SK-N-SH (cell line): ENCODE results near the gene ELOVL1. TPM values are rescaled to one million over a fixed set of nuclear protein-coding genes. Genes with fewer than 3 reads are reported as not detected.
A peak's percentile ranks its signal among the peaks of the same experiment; 100 is the strongest.

ENCODE experiments used
- CTCF ChIA-PET: fragments of 300-600, 350-600 bp; formaldehyde crosslinking; extraction: SDS; loops from one replicate; lab custom pipeline; 2021; lab: Yijun Ruan, JAX
- POLR2A ChIA-PET: fragments of 350-600 bp; sonication (Branson Sonifier 250); formaldehyde crosslinking; extraction: SDS; loops from one replicate; lab custom pipeline; 2020; ENCODE audit warnings: antibody characterized with exemption, inconsistent platforms; lab: Yijun Ruan, JAX
- DNase-seq: peaks from one replicate; pipeline ENCODE4 v3.0.0; 2012
- H2AFZ ChIP-seq: fragments of 200-600 bp; sonication (generic); 2 replicates; pipeline ENCODE4 v1.8.1; 2016; ENCODE audit warnings: antibody characterized with exemption, mild to moderate bottlenecking, low read depth
- H3F3A ChIP-seq: fragments of 200-600 bp; sonication (generic); replicated peaks from 2 replicates; pipeline ENCODE3; 2016; ENCODE audit warnings: antibody characterized with exemption, mild to moderate bottlenecking; ENCODE audit not compliant: insufficient read depth
- H3K27ac ChIP-seq, 2 experiments: fragments of 200-500 bp in 1 of 2; fragments of 200-600 bp in 1 of 2; sonication (Bioruptor generic) in 1 of 2; sonication (generic), shearing (Covaris generic) in 1 of 2; 2 replicates each; pipeline versions ENCODE4 v1.5.1 to v1.6.1; 2014 to 2016; ENCODE audit warnings: low read depth in 2 of 2, inconsistent platforms in 1 of 2, low read length in 1 of 2, mild to moderate bottlenecking in 1 of 2, mixed read lengths in 1 of 2
- H3K27me3 ChIP-seq: fragments of 200-600 bp; sonication (generic), shearing (Covaris generic); 2 replicates; pipeline ENCODE4 v1.6.1; 2016; ENCODE audit warnings: mixed run types; ENCODE audit not compliant: insufficient read depth
- H3K36me3 ChIP-seq, 2 experiments: fragments of 200-500 bp in 1 of 2; fragments of 200-600 bp in 1 of 2; sonication (Bioruptor generic) in 1 of 2; sonication (generic) in 1 of 2; replicated peaks in 1 of 2; 2 replicates each; pipeline versions ENCODE3 to v1.5.1; 2014 to 2016; ENCODE audit warnings: low read length in 1 of 2, mild to moderate bottlenecking in 1 of 2; ENCODE audit not compliant: insufficient read depth in 2 of 2, control insufficient read depth in 1 of 2
- H3K4me1 ChIP-seq, 2 experiments: fragments of 200-500 bp in 1 of 2; fragments of 200-600 bp in 1 of 2; sonication (Bioruptor generic) in 1 of 2; sonication (generic), shearing (Covaris generic) in 1 of 2; 2 replicates each; pipeline versions ENCODE4 v1.5.1 to v1.6.1; 2014 to 2016; ENCODE audit warnings: low read depth in 1 of 2, low read length in 1 of 2, mixed run types in 1 of 2; ENCODE audit not compliant: insufficient read depth in 2 of 2, control insufficient read depth in 1 of 2
- H3K4me2 ChIP-seq: fragments of 200-600 bp; sonication (generic), shearing (Covaris generic); 2 replicates; pipeline ENCODE4 v1.6.1; 2017; ENCODE audit warnings: mixed run types
- H3K4me3 ChIP-seq, 2 experiments: fragments of 200-500 bp in 1 of 2; fragments of 200-600 bp in 1 of 2; sonication (Bioruptor generic) in 1 of 2; sonication (generic), shearing (Covaris generic) in 1 of 2; 2 replicates each; pipeline versions ENCODE4 v1.5.1 to v1.8.1; 2014 to 2016; ENCODE audit warnings: low read depth in 2 of 2, inconsistent platforms in 1 of 2, low read length in 1 of 2, mild to moderate bottlenecking in 1 of 2, mixed read lengths in 1 of 2, moderate library complexity in 1 of 2
- H3K79me2 ChIP-seq: fragments of 200-600 bp; sonication (generic); 2 replicates; pipeline ENCODE4 v1.8.1; 2017; ENCODE audit warnings: mild to moderate bottlenecking; ENCODE audit not compliant: insufficient read depth
- H3K9ac ChIP-seq: fragments of 200-600 bp; sonication (generic); 2 replicates; pipeline ENCODE4 v1.6.1; 2017; ENCODE audit warnings: mixed run types
- H3K9me2 ChIP-seq: fragments of 200-600 bp; sonication (generic); 2 replicates; pipeline ENCODE4 v1.6.1; 2017; ENCODE audit warnings: mixed run types
- H3K9me3 ChIP-seq: fragments of 200-600 bp; sonication (generic); 2 replicates; pipeline ENCODE4 v1.6.1; 2017; ENCODE audit warnings: mixed run types, mild to moderate bottlenecking, moderate library complexity
- H4K20me1 ChIP-seq: fragments of 200-600 bp; sonication (generic); 2 replicates; pipeline ENCODE4 v1.6.1; 2017; ENCODE audit warnings: mild to moderate bottlenecking, mixed run types; ENCODE audit not compliant: insufficient read depth
- CHD2 ChIP-seq: fragments of 150-350 bp; IDR thresholded peaks from 2 replicates; pipeline ENCODE4 v1.6.1; 2018; ENCODE audit warnings: low read length; ENCODE audit not compliant: partially characterized antibody
- CTCF ChIP-seq: fragments of 200-600 bp; sonication (generic); IDR thresholded peaks from 2 replicates; pipeline ENCODE4 v1.6.1; 2017; ENCODE audit warnings: antibody characterized with exemption, mild to moderate bottlenecking, moderate library complexity
- ELF1 ChIP-seq: IDR thresholded peaks from 2 replicates; pipeline ENCODE4 v1.4.0; 2012
- EP300 ChIP-seq, 2 experiments: IDR thresholded peaks; 2 replicates each; pipeline versions ENCODE4 v1.4.0 to v1.6.1; 2012; ENCODE audit warnings: borderline replicate concordance in 1 of 2, low read depth in 1 of 2, low read length in 1 of 2
- FOXM1 ChIP-seq: IDR thresholded peaks from 2 replicates; pipeline ENCODE4 v1.4.0; 2012; ENCODE audit warnings: low read depth, mild to moderate bottlenecking
- IRF3 ChIP-seq: fragments of 150-350 bp; IDR thresholded peaks from 2 replicates; pipeline ENCODE4 v1.6.1; 2016; ENCODE audit warnings: mild to moderate bottlenecking, low read depth, low read length
- JUND ChIP-seq: IDR thresholded peaks from 2 replicates; pipeline ENCODE4 v1.4.0; 2012
- MAX ChIP-seq: IDR thresholded peaks from 2 replicates; pipeline ENCODE4 v1.4.0; 2012; ENCODE audit warnings: low read depth
- MEF2A ChIP-seq: IDR thresholded peaks from 2 replicates; pipeline ENCODE4 v1.4.0; 2012; ENCODE audit warnings: low read depth, borderline replicate concordance
- MXI1 ChIP-seq: IDR thresholded peaks from 2 replicates; pipeline ENCODE4 v1.6.1; 2012; ENCODE audit warnings: mild to moderate bottlenecking, low read depth, low read length, improper control_type of control experiment
- NFIC ChIP-seq: IDR thresholded peaks from 2 replicates; pipeline ENCODE4 v1.4.0; 2012; ENCODE audit warnings: borderline replicate concordance
- NRF1 ChIP-seq: IDR thresholded peaks from 2 replicates; pipeline ENCODE4 v1.6.1; 2012; ENCODE audit warnings: low read depth, mild to moderate bottlenecking, low read length
- PBX3 ChIP-seq: IDR thresholded peaks from 2 replicates; pipeline ENCODE4; 2012
- RCOR1 ChIP-seq: fragments of 150-350 bp; IDR thresholded peaks from 2 replicates; pipeline ENCODE4 v1.6.1; 2017; ENCODE audit warnings: antibody characterized with exemption, low read length
- SIN3A ChIP-seq: IDR thresholded peaks from 2 replicates; pipeline ENCODE4 v1.6.1; 2012; ENCODE audit warnings: low read depth, mild to moderate bottlenecking, low read length, moderate library complexity, borderline replicate concordance
- SMC3 ChIP-seq: IDR thresholded peaks from 2 replicates; pipeline ENCODE4 v1.6.1; 2012; ENCODE audit warnings: low read depth, low read length, improper control_type of control experiment
- TAF1 ChIP-seq: IDR thresholded peaks from 2 replicates; pipeline ENCODE4 v1.6.1; 2012; ENCODE audit warnings: low read depth, mild to moderate bottlenecking, low read length, moderate library complexity, borderline replicate concordance
- TCF12 ChIP-seq: IDR thresholded peaks from 2 replicates; pipeline ENCODE4 v1.4.0; 2012
- TEAD4 ChIP-seq: IDR thresholded peaks from 2 replicates; pipeline ENCODE4 v1.4.0; 2012; ENCODE audit warnings: mild to moderate bottlenecking, borderline replicate concordance; ENCODE audit not compliant: insufficient read depth
- USF2 ChIP-seq: fragments of 150-350 bp; IDR thresholded peaks from 2 replicates; pipeline ENCODE4 v1.6.1; 2017; ENCODE audit warnings: antibody characterized with exemption, low read length, low read depth, borderline replicate concordance
- YY1 ChIP-seq: IDR thresholded peaks from 2 replicates; pipeline ENCODE4 v1.4.0; 2012; ENCODE audit warnings: low read depth, mild to moderate bottlenecking
- ZBTB33 ChIP-seq: IDR thresholded peaks from 2 replicates; pipeline ENCODE4 v1.4.0; 2012; ENCODE audit warnings: low read depth, borderline replicate concordance
- WGBS: methylation state at CpG from one replicate; pipeline ENCODE4 v1.1.6; 2017; ENCODE audit warnings: low lambda C conversion rate; 5-methylcytosine and 5-hydroxymethylcytosine counted together
- polyA plus RNA-seq, 3 experiments: library from polyadenylated mRNA; depleted of rRNA; stranded (reverse); fragments of >200 nt; gene quantifications; 2 replicates each; pipeline ENCODE4 v1.2.3, GENCODE V29; 2012

ELOVL1 gene
- polyA plus RNA-seq, 1 of the 3 experiments (the other 2 are of a cell fraction), result 127 TPM

GRCh38 chr1:43373066-43373940 lies 5.5 kb upstream of the ELOVL1 start (continued):
- no peak for TF ChIP-seq TAF1
- no peak for TF ChIP-seq CTCF
- no peak for TF ChIP-seq ZBTB33
- no peak for TF ChIP-seq RCOR1
- no peak for TF ChIP-seq IRF3
- TF ChIP-seq JUND, result peak; percentile 71
- no peak for TF ChIP-seq ELF1
- TF ChIP-seq MEF2A, result no peak
- TF ChIP-seq NRF1, result no peak
- TF ChIP-seq FOXM1, result no peak
- no peak for TF ChIP-seq SMC3
- no peak for TF ChIP-seq TEAD4
- TF ChIP-seq TCF12, result no peak
- no peak for TF ChIP-seq NFIC
- TF ChIP-seq YY1, result no peak

GRCh38 chr1:43372172-43372571 lies 4.4 kb upstream of the ELOVL1 start:
- Histone ChIP-seq H3K36me3 (peaks cover 0 to 9% of the 10 kb centered on the region in 2 experiments), H2AFZ (no peak overlapping the region), H3K4me3 (no peak overlapping the region), H3K9me3 (no peaks in the 10 kb centered on the region), H3F3A (peaks cover 40% of the 10 kb centered on the region), H3K27ac (peak overlapping the region in 1 of 2 experiments; percentile 70; a peak in 2 of 4 replicates), H4K20me1 (no peaks in the 10 kb centered on the region), H3K9me2 (no peaks in the 10 kb centered on the region), H3K79me2 (peaks cover 43% of the 10 kb centered on the region), H3K4me2 (peak overlapping the region; percentile 26; the same call in 1 of the 2 replicates), H3K4me1 (peaks cover 6 to 27% of the 10 kb centered on the region in 2 experiments; a peak in 3 of 4 replicates), H3K9ac (no peak overlapping the region), H3K27me3 (no peaks in the 10 kb centered on the region)
- no peak for DNase-seq
- POLR2A ChIA-PET, result no interaction called here
- CTCF ChIA-PET, result interaction anchor here (1.8 kb wide), 1 partner anchor 145 kb away, joined by 4 read pairs; no protein-coding TSS in a partner anchor
- 91% methylated on average over 5 of the region's 5 CpGs for WGBS
- no peak for TF ChIP-seq EP300 (IDR thresholded peaks at IDR 0.05; ENCODE audit: borderline replicate concordance in 1 of 2, low read depth in 1 of 2, low read length in 1 of 2)
- TF ChIP-seq SIN3A, result no peak
- TF ChIP-seq MAX, result no peak
- no peak for TF ChIP-seq CHD2
- TF ChIP-seq CTCF, result no peak
- TF ChIP-seq TAF1, result no peak
- no peak for TF ChIP-seq PBX3
- no peak for TF ChIP-seq USF2
- TF ChIP-seq YY1, result no peak
- TF ChIP-seq MXI1, result no peak
